ENCODE data around the gene NTRK3. TPM values are rescaled to one million over a fixed set of nuclear protein-coding genes. Genes with fewer than 3 reads are reported as not detected.
"Not testable (repeated sequence)": the region's sequence is repeated elsewhere in the genome, so short reads cannot be mapped to it uniquely, and the experiment has no call there.

The NTRK3 gene
- total RNA-seq, 1 experiment from 2014 or later: not detected

- Histone ChIP-seq H3K36me3 (ENCODE audit: control insufficient read depth, insufficient read depth, low read length) (no peaks in the 10 kb centered on the region), H3K9me3 (no peaks in the 10 kb centered on the region), H3K4me3 (ENCODE audit: low read depth, low read length) (no peak overlapping the region), H3K27me3 (replicated peaks; ENCODE audit: control insufficient read depth, insufficient read depth, low read length) (no peaks in the 10 kb centered on the region), H3K4me1 (no peaks in the 10 kb centered on the region)
- Mint-ChIP-seq H3K27me3 (ENCODE audit: insufficient read depth, unreplicated experiment) (peaks cover 6% of the 10 kb centered on the region), H3K27ac (ENCODE audit: unreplicated experiment) (no peak overlapping the region), H3K9me3 (ENCODE audit: unreplicated experiment) (no peaks in the 10 kb centered on the region), H3K4me3 (ENCODE audit: unreplicated experiment) (no peak overlapping the region), H3K36me3 (ENCODE audit: insufficient read depth, unreplicated experiment) (no peaks in the 10 kb centered on the region), H3K4me1 (ENCODE audit: low read depth, unreplicated experiment) (no peaks in the 10 kb centered on the region)
- no TSS peak for BruUV-seq (replicated peaks)
- DNase-seq: no peak
- intact Hi-C loops (cut with micrococcal nuclease; ENCODE audit: unreplicated experiment): no loop called here
- TF ChIP-seq, protein P1, sequence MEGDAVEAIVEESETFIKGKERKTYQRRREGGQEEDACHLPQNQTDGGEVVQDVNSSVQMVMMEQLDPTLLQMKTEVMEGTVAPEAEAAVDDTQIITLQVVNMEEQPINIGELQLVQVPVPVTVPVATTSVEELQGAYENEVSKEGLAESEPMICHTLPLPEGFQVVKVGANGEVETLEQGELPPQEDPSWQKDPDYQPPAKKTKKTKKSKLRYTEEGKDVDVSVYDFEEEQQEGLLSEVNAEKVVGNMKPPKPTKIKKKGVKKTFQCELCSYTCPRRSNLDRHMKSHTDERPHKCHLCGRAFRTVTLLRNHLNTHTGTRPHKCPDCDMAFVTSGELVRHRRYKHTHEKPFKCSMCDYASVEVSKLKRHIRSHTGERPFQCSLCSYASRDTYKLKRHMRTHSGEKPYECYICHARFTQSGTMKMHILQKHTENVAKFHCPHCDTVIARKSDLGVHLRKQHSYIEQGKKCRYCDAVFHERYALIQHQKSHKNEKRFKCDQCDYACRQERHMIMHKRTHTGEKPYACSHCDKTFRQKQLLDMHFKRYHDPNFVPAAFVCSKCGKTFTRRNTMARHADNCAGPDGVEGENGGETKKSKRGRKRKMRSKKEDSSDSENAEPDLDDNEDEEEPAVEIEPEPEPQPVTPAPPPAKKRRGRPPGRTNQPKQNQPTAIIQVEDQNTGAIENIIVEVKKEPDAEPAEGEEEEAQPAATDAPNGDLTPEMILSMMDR (IDR thresholded peaks at IDR 0.05; ENCODE audit: insufficient read depth in 1 of 2, low read depth in 1 of 2, low read length in 1 of 2, severe bottlenecking in 1 of 2, unreplicated experiment in 1 of 2): no peak
- ChIA-PET CTCF (no interaction called here), POLR2A (no interaction called here)
Observed at GRCh38 chr15:87846746-87847145, 409.8 kb downstream of the NTRK3 start.

DNA sequence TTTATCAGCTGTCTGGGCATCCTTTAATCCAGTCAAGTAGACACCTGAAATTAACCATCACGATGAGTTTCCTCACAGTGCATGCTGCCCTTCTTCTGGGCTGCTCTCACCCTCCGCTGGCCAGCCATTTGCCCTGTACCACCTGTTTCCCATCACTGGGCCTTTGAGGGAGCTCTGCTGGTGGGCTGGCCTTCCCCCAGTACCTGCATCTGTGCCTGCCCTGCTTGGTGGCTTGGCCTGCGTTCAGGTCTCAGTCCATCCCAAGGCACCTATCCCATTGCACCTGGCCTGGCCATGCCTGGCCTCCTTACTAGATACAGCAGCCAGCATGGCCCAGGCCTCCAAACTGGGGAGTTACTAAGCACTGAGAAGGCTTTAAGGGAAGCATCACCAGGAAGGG is 413.2 kb downstream of the NTRK3 start:
- H3K4me3 ChIP-seq (ENCODE audit: low read depth, low read length): no peak overlapping the region
- intact Hi-C loops (cut with micrococcal nuclease; ENCODE audit: unreplicated experiment): no loop called here
- TF ChIP-seq, protein P1 (IDR thresholded peaks at IDR 0.05; ENCODE audit: insufficient read depth in 1 of 2, low read depth in 1 of 2, low read length in 1 of 2, severe bottlenecking in 1 of 2, unreplicated experiment in 1 of 2): no peak
- Mint-ChIP-seq H3K27ac (ENCODE audit: unreplicated experiment) (no peak overlapping the region), H3K4me1 (ENCODE audit: low read depth, unreplicated experiment) (no peaks in the 10 kb centered on the region), H3K4me3 (ENCODE audit: unreplicated experiment) (no peak overlapping the region), H3K27me3 (ENCODE audit: insufficient read depth, unreplicated experiment) (peaks cover 3% of the 10 kb centered on the region), H3K36me3 (ENCODE audit: insufficient read depth, unreplicated experiment) (no peaks in the 10 kb centered on the region), H3K9me3 (ENCODE audit: unreplicated experiment) (no peaks in the 10 kb centered on the region)
- H3K27me3 ChIP-seq (replicated peaks; ENCODE audit: control insufficient read depth, insufficient read depth, low read length): no peaks in the 10 kb centered on the region
- no peaks in the 10 kb centered on the region for H3K9me3 ChIP-seq
- no TSS peak for BruUV-seq (replicated peaks)
- CTCF ChIA-PET: no interaction called here
- no peaks in the 10 kb centered on the region for H3K4me1 ChIP-seq
- POLR2A ChIA-PET: no interaction called here
- no peaks in the 10 kb centered on the region for H3K36me3 ChIP-seq (ENCODE audit: control insufficient read depth, insufficient read depth, low read length)
- no peak for DNase-seq

- no peaks in the 10 kb centered on the region for H3K4me1 Mint-ChIP-seq (ENCODE audit: low read depth, unreplicated experiment)
- no peaks in the 10 kb centered on the region for H3K4me1 ChIP-seq
- no peak overlapping the region for H3K27ac Mint-ChIP-seq (ENCODE audit: unreplicated experiment)
- intact Hi-C loops (cut with micrococcal nuclease; ENCODE audit: unreplicated experiment): no loop called here
- H3K9me3 ChIP-seq: no peaks in the 10 kb centered on the region
- no peaks in the 10 kb centered on the region for H3K9me3 Mint-ChIP-seq (ENCODE audit: unreplicated experiment)
- no peaks in the 10 kb centered on the region for H3K36me3 ChIP-seq (ENCODE audit: control insufficient read depth, insufficient read depth, low read length)
- ChIA-PET POLR2A (no interaction called here), CTCF (no interaction called here)
- H3K36me3 Mint-ChIP-seq (ENCODE audit: insufficient read depth, unreplicated experiment): no peaks in the 10 kb centered on the region
- H3K4me3 ChIP-seq (ENCODE audit: low read depth, low read length): no peak overlapping the region
- H3K4me3 Mint-ChIP-seq (ENCODE audit: unreplicated experiment): no peak overlapping the region
- DNase-seq: no peak
- peaks cover 3% of the 10 kb centered on the region for H3K27me3 Mint-ChIP-seq (ENCODE audit: insufficient read depth, unreplicated experiment)
- TF ChIP-seq, protein P1 (IDR thresholded peaks at IDR 0.05; ENCODE audit: insufficient read depth in 1 of 2, low read depth in 1 of 2, low read length in 1 of 2, severe bottlenecking in 1 of 2, unreplicated experiment in 1 of 2): no peak
- no TSS peak for BruUV-seq (replicated peaks)
- no peaks in the 10 kb centered on the region for H3K27me3 ChIP-seq (replicated peaks; ENCODE audit: control insufficient read depth, insufficient read depth, low read length)
Observed at GRCh38 chr15:87841426-87841998, 415.0 kb downstream of the NTRK3 start.

DNA sequence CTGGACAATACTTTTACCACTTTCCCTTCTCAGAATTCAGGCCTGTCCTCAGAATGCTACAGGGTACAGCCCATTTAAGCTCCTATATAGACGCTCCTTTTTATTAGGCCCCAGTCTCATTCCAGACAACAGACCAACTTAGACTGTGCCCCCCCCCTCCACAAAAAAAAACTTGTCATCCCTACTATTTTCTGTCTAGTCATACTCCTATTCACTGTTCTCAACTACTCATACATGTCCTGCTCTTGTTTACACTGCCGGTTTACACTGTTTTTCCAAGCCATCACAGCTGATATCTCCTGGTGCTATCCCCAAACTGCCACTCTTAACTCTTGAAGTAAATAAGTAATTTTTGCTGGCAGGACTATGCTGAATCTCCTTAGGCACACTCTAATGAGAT is 420.7 kb downstream of the NTRK3 start:
- CTCF ChIA-PET: not testable (repeated sequence)

GRCh38 chr15:87833333-87833732 is 423.2 kb downstream of the NTRK3 start:
- CTCF ChIA-PET; H3K9me3 ChIP-seq; H3K36me3 Mint-ChIP-seq (ENCODE audit: insufficient read depth, unreplicated experiment); H3K4me3 Mint-ChIP-seq (ENCODE audit: unreplicated experiment); H3K4me3 ChIP-seq (ENCODE audit: low read depth, low read length); H3K27me3 ChIP-seq (replicated peaks; ENCODE audit: control insufficient read depth, insufficient read depth, low read length); H3K27ac Mint-ChIP-seq (ENCODE audit: unreplicated experiment); POLR2A ChIA-PET; DNase-seq; H3K4me1 ChIP-seq; H3K9me3 Mint-ChIP-seq (ENCODE audit: unreplicated experiment); H3K4me1 Mint-ChIP-seq (ENCODE audit: low read depth, unreplicated experiment); intact Hi-C loops (cut with micrococcal nuclease; ENCODE audit: unreplicated experiment); BruUV-seq (replicated peaks); H3K36me3 ChIP-seq (ENCODE audit: control insufficient read depth, insufficient read depth, low read length): not testable (repeated sequence)
- H3K27me3 Mint-ChIP-seq (ENCODE audit: insufficient read depth, unreplicated experiment): peaks cover 36% of the 10 kb centered on the region

More for the DNA sequence above, 420.7 kb downstream of the NTRK3 start:
- H3K36me3 Mint-ChIP-seq (ENCODE audit: insufficient read depth, unreplicated experiment); POLR2A ChIA-PET; H3K4me3 ChIP-seq (ENCODE audit: low read depth, low read length); DNase-seq; H3K4me1 ChIP-seq; H3K4me1 Mint-ChIP-seq (ENCODE audit: low read depth, unreplicated experiment); H3K9me3 Mint-ChIP-seq (ENCODE audit: unreplicated experiment); H3K27me3 ChIP-seq (replicated peaks; ENCODE audit: control insufficient read depth, insufficient read depth, low read length); H3K27ac Mint-ChIP-seq (ENCODE audit: unreplicated experiment); intact Hi-C loops (cut with micrococcal nuclease; ENCODE audit: unreplicated experiment); H3K4me3 Mint-ChIP-seq (ENCODE audit: unreplicated experiment); BruUV-seq (replicated peaks); H3K36me3 ChIP-seq (ENCODE audit: control insufficient read depth, insufficient read depth, low read length); H3K9me3 ChIP-seq: not testable (repeated sequence)
- peaks cover 31% of the 10 kb centered on the region for H3K27me3 Mint-ChIP-seq (ENCODE audit: insufficient read depth, unreplicated experiment)

Measured in Caco-2 (cell line).